ENCODE data around the gene CA14. TPM values are rescaled to one million over a fixed set of nuclear protein-coding genes. Genes with fewer than 3 reads are reported as not detected.
"Not testable (repeated sequence)": the region's sequence is repeated elsewhere in the genome, so short reads cannot be mapped to it uniquely, and the experiment has no call there.

The CA14 gene
- total RNA-seq, 1 donor from 2014 or later = not detected

DNA sequence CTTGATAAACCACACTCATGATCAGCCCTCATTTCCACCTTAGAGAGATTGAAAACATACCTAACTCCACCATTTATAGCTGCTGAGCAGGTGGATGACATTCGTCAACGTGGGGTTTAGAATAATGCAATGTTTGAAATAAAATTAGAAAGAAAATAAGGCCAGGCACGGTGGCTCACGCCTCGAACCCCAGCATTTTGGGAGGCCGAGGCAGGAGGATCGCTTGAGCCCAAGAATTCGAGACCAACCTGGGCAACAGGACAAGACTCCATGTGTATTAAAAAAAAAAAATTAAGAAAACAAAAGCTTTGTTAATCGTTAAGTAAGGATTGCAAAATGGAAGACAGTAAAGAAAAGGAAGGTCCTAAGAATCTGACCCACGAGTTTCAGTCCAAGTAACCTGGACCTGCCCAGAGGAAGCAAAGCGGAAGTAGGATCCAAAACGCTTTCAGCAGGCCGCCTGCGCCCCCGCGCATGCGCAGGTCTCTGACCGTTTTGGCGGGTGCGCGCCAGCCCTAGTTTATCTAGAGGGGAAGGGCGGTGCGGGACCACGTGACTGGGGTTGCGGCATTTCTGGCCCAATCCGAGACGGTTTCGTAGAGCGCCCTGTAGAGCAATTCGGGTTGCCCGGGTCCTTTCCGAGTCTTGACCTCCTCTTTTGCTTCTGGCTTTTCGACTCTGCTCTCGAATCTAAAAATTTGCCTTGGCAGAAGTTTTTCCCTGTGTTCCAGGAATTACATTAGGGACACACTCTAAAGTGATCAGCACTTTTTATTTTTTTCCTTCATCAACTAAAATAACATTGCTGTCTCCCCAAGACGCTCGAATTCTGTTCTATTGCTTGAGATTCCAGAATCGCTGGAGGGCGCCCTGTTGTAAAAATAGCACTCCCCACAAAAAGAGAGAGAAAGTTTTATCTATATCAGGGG lies 44.1 kb upstream of the CA14 start:
- peak overlapping the region; percentile 55 to 59 for H3K4me3 ChIP-seq
- H3K36me3 ChIP-seq = no peaks in the 10 kb centered on the region
- H3K27ac ChIP-seq = peak overlapping the region; percentile 78 to 79
- intact Hi-C loops (cut with DNase I) = loop anchor here (1.0 kb wide), 2 partner anchors 21 to 23 kb away; partner anchors contain the start of gene ANP32E
- H3K4me1 ChIP-seq = peaks cover 0 to 3% of the 10 kb centered on the region in 2 donors
- peak; percentile 81 to 97 for DNase-seq (ENCODE audit: low spot score in 2 of 2)
- TF ChIP-seq CTCF (IDR thresholded peaks at IDR 0.05) = peak; percentile 26 to 47 (median 41)
- no peaks in the 10 kb centered on the region for H3K9me3 ChIP-seq
- H3K27me3 ChIP-seq = no peaks in the 10 kb centered on the region

DNA sequence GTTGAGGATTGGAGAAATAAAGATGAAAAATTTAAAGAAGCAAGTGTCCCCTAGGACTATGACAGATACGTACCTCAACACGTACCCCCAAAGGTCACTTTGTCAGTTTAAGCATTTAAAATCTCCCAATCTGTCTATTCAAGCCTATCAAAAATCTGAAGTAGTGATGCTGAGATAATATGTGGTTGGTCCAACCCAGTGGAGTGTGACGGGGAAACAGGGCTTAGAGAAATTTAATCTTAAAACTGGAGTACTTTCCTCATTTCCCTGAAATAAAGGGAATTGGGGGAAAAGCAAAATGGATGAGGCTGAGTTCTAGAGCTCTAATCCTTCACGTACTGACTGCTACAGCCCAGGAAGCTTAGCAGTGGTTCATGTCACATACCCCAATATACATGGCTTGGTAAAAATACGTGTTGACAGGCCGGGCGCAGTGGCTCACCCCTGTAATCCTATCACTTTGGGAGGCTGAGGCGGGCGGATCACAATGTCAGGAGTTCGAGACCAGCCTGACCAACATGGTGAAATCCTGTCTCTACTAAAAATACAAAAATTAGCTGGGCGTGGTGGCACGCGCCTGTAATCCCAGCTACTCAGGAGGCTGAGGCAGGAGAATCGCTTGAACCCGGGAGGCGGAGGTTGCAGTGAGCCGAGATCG lies 43.3 kb upstream of the CA14 start:
- H3K4me1 ChIP-seq; H3K36me3 ChIP-seq; H3K9me3 ChIP-seq; H3K27me3 ChIP-seq; intact Hi-C loops (cut with DNase I): not testable (repeated sequence)
- Histone ChIP-seq H3K27ac (peak overlapping the region; percentile 78 to 79), H3K4me3 (peak overlapping the region; percentile 55 to 59)
- peak in 1 of 2 donors; percentile 63 for DNase-seq (ENCODE audit: low spot score in 2 of 2)

DNA sequence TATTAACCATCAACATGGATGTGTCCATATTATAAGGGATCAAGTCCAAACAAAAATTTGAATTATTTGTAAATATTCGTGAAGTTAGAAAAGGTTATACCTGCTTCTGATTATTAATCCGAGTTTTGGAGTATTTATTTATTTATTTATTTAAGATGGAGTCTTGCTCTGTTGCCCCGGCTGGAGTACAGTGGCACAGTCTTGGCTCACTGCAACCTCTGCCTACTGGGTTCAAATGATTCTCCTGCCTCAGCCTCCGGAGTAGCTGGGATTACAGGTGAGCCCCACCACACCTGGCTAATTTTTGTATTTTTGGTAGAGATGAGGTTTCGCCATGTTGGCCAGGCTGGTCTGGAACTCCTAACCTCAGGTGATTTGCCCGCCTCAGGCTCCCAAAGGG lies 41.7 kb upstream of the CA14 start:
- DNase-seq (ENCODE audit: low spot score in 2 of 2) = peak in 1 of 2 donors; percentile 15
- intact Hi-C loops (cut with DNase I); H3K27me3 ChIP-seq; H3K27ac ChIP-seq; H3K4me1 ChIP-seq; H3K9me3 ChIP-seq; H3K4me3 ChIP-seq: not testable (repeated sequence)
- H3K36me3 ChIP-seq = peaks cover 0 to 11% of the 10 kb centered on the region in 2 donors

DNA sequence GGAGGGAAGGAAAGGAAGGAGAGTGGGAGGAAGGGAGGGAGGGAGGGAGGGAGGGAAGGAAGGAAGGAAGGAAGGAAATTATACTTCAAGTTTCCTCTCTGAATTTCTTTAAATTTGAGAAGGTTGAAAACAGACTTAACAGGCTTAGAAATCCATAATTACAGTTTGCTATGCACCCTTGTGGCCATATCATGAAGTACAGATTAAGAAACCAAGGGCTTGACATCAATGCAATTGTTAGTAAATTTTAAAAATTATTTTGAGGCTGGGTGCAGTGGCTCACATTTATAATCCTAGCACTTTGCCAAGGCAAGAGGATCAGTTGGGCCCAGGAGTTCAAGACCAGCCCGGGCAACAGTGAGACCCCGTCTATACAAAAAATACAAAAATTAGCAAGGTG lies 36.0 kb upstream of the CA14 start:
- no peak for DNase-seq (ENCODE audit: low spot score in 2 of 2)
- Histone ChIP-seq H3K9me3 (no peaks in the 10 kb centered on the region), H3K4me3 (no peak overlapping the region), H3K27ac (peak overlapping the region in 1 of 2 donors; percentile 23), H3K36me3 (peaks cover 27 to 46% of the 10 kb centered on the region in 2 donors), H3K27me3 (no peaks in the 10 kb centered on the region), H3K4me1 (no peaks in the 10 kb centered on the region)
- intact Hi-C loops (cut with DNase I) = no loop called here
- TF ChIP-seq CTCF (IDR thresholded peaks at IDR 0.05) = peak; percentile 12 to 52 (median 34)

GRCh38 chr1:150224983-150225382 lies 32.6 kb upstream of the CA14 start:
- intact Hi-C loops (cut with DNase I) = no loop called here
- H3K4me1 ChIP-seq = no peaks in the 10 kb centered on the region
- H3K27me3 ChIP-seq = no peaks in the 10 kb centered on the region
- no peaks in the 10 kb centered on the region for H3K9me3 ChIP-seq
- no peak overlapping the region for H3K27ac ChIP-seq
- H3K4me3 ChIP-seq = no peak overlapping the region
- no peak for TF ChIP-seq CTCF (IDR thresholded peaks at IDR 0.05)
- DNase-seq (ENCODE audit: low spot score in 2 of 2) = no peak
- H3K36me3 ChIP-seq = peaks cover 42 to 66% of the 10 kb centered on the region in 2 donors

DNA sequence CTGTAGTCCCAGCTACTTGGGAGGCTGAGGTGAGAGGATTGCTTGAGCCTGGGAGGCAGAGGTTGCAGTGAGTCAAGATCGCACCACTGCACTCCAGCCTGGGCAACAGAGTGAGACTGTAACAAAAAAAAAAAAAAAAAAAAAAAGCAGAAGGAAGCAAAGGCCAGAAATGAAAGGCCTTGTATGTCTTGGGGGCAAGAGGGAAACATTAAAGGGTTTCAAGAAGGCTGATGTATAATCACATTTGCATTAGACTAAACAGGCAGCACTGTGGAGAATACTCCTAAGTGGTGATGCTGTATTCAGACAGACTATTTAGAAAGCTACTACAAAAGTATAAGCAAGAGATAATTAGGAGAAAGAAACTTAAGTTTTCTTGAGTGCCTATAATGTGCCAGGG lies 32.0 kb upstream of the CA14 start:
- no peak for DNase-seq (ENCODE audit: low spot score in 2 of 2)
- Histone ChIP-seq H3K4me1 (no peaks in the 10 kb centered on the region), H3K36me3 (peaks cover 42 to 60% of the 10 kb centered on the region in 2 donors), H3K27ac (no peak overlapping the region), H3K27me3 (no peaks in the 10 kb centered on the region), H3K9me3 (no peaks in the 10 kb centered on the region), H3K4me3 (no peak overlapping the region)
- no peak for TF ChIP-seq CTCF (IDR thresholded peaks at IDR 0.05)
- intact Hi-C loops (cut with DNase I) = no loop called here
